Right lobe of liver (tissue), 6 donors: ENCODE results near the gene TOMM5. TPM values are rescaled to one million over a fixed set of nuclear protein-coding genes. Genes with fewer than 3 reads are reported as not detected.

ENCODE experiments used
- ATAC-seq, 4 donors: fragments of 200-7000 bp; cut with Tn5 transposase; one replicate each; pipeline ENCODE4 v1.9.1; 2020; ENCODE audit warnings: mild to moderate bottlenecking in 4 of 4, moderate library complexity in 4 of 4
- DNase-seq, 3 donors: peaks; one replicate each; pipeline ENCODE4 v3.0.0-alpha.2; 2020
- H3K27ac ChIP-seq, 3 donors: fragments of 200-600 bp; one replicate each; pipeline ENCODE4 v1.8.0; 2022
- H3K27me3 ChIP-seq, 2 donors: fragments of 200-600 bp; one replicate each; pipeline ENCODE4 v1.8.0; 2022
- H3K36me3 ChIP-seq, 4 donors: fragments of 200-600 bp; sonication (generic) in 1 of 4; one replicate each; pipeline versions ENCODE4 v1.5.1 to v1.8.0; 2017 to 2022; ENCODE audit warnings: control low read depth in 1 of 4
- H3K4me1 ChIP-seq, 4 donors: fragments of 200-600 bp; sonication (generic) in 1 of 4; one replicate each; pipeline versions ENCODE4 v1.5.1 to v1.8.0; 2017 to 2022; ENCODE audit warnings: control low read depth in 1 of 4
- H3K4me3 ChIP-seq, 3 donors: fragments of 200-600 bp; one replicate each; pipeline ENCODE4 v1.8.0; 2022
- H3K9me3 ChIP-seq, 4 donors: fragments of 200-600 bp; sonication (generic) in 1 of 4; one replicate each; pipeline versions ENCODE4 v1.5.1 to v1.8.0; 2017 to 2022; ENCODE audit warnings: control low read depth in 1 of 4
- POLR2A ChIP-seq: fragments of 450-650 bp; IDR thresholded peaks from one replicate; pipeline ENCODE4 v1.6.1; 2017; ENCODE audit warnings: antibody characterized with exemption, mild to moderate bottlenecking
- WGBS: methylation state at CpG from one replicate; pipeline ENCODE4 v1.1.6; 2018; ENCODE audit warnings: low coverage, low lambda C conversion rate; ENCODE audit not compliant: insufficient coverage; ENCODE audit errors: missing lambda C conversion rate; 5-methylcytosine and 5-hydroxymethylcytosine counted together
- intact Hi-C, 2 donors: fragments of 100-400 bp; cut with DNase I; formaldehyde crosslinking; loops; one replicate each; pipeline versions ENCODE4 v1.11.2 to v1.14.1; 2022
- total RNA-seq, 6 experiments: library from RNA; depleted of rRNA in 2 of 6; stranded (reverse); fragments of >200 nt in 2 of 6; fragmentation: NEBNext Ultra II Directional in 3 of 6; extraction: Animal tissue kit (Norgen Biotek cat#: 25700) in 3 of 6; gene quantifications; one replicate each; pipeline versions ENCODE4 v1.1.0 to v1.2.4, GENCODE V29; 2016 to 2023
- TF ChIP-seq, protein P1 (sequence below), 4 donors: fragments of 200-600 bp in 3 of 4; fragments of 450-650 bp in 1 of 4; IDR thresholded peaks; one replicate each; pipeline versions ENCODE4 v1.5.1 to v1.8.0; 2016 to 2022; ENCODE audit warnings: antibody characterized with exemption in 4 of 4, mild to moderate bottlenecking in 2 of 4
- donor health status: DM: no; HTN: yes; CAD: no.
- donor health status: DM: no; HTN: no; CAD: no.
- donor health status: DM: no; HTN: no; CAD: no.
- donor health status: DM: no; HTN: yes; CAD: no.
- donor health status: DM: no; HTN: yes; CAD: no.

The TOMM5 gene
- total RNA-seq, 6 experiments from 2014 or later: 30.9 to 58.9 (median 32.9) TPM

DNA sequence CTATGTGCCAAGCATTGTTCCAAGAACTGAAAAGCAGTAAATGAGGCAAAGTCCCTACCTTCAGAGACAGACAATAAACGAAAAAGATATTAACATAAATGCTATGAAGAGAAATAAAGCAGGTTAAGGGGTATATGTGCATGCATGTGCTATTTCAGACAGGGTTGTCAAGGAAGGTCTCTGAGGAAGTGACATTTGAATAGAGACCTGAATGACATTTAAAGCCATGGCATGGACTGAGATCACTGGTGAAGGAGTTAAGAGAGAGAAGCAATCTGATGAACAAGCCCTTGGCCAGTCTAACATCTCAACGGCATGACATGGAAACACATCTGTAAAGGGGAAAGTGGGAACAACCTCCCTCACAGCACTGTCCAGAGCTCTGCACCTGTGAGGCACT, 30.7 kb downstream of the TOMM5 start:
- no peak for DNase-seq
- ATAC-seq: no peak
- H3K4me3 ChIP-seq: no peak overlapping the region
- no peaks in the 10 kb centered on the region for H3K36me3 ChIP-seq
- no peaks in the 10 kb centered on the region for H3K4me1 ChIP-seq
- H3K27ac ChIP-seq: no peak overlapping the region
- WGBS: 67% methylated on average over 2 of the region's 2 CpGs
- no peak for TF ChIP-seq POLR2A
- TF ChIP-seq, protein P1, sequence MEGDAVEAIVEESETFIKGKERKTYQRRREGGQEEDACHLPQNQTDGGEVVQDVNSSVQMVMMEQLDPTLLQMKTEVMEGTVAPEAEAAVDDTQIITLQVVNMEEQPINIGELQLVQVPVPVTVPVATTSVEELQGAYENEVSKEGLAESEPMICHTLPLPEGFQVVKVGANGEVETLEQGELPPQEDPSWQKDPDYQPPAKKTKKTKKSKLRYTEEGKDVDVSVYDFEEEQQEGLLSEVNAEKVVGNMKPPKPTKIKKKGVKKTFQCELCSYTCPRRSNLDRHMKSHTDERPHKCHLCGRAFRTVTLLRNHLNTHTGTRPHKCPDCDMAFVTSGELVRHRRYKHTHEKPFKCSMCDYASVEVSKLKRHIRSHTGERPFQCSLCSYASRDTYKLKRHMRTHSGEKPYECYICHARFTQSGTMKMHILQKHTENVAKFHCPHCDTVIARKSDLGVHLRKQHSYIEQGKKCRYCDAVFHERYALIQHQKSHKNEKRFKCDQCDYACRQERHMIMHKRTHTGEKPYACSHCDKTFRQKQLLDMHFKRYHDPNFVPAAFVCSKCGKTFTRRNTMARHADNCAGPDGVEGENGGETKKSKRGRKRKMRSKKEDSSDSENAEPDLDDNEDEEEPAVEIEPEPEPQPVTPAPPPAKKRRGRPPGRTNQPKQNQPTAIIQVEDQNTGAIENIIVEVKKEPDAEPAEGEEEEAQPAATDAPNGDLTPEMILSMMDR (IDR thresholded peaks at IDR 0.05): no peak
- H3K27me3 ChIP-seq: no peaks in the 10 kb centered on the region
- H3K9me3 ChIP-seq: no peaks in the 10 kb centered on the region
- intact Hi-C loops: no loop called here

DNA sequence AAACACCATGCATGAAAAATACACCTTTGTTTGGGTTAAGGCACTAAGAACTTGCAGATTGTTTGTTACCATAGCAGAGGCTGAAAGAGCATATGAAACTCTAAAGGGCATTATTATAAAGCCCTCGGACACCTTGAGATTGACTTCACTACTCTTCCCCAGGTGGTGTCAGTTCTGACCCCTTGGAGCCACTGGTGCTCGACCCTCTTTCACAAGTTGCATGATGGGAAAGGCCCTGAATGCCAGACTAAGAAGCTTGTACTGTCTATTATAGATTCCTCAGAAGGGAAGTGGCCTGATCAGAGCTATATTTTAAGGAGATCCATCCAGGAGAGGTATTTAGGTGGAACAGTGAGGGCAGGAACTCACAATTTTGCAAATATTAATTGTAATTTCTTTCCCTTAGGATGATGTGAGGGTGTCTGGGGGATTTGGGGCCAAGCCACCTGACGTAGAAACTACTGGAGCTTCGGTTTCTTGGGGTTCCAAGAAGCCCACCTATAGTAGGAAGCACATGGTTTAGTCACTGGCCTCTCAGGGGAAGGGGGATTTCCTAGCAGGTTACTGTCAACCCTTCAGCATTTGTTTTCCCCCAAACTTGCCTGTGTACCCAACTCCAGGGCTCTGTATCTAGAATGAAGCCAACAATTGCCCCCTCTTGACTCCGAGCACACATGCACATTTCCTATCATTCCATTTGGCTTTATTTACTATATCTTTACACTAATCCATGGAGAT, 32.4 kb downstream of the TOMM5 start:
- intact Hi-C loops: no loop called here
- H3K27me3 ChIP-seq: no peaks in the 10 kb centered on the region
- no peaks in the 10 kb centered on the region for H3K4me1 ChIP-seq
- ATAC-seq: no peak
- 89% methylated on average over 3 of the region's 5 CpGs for WGBS
- no peak for TF ChIP-seq POLR2A
- TF ChIP-seq, protein P1 (IDR thresholded peaks at IDR 0.05): no peak
- no peaks in the 10 kb centered on the region for H3K36me3 ChIP-seq
- no peaks in the 10 kb centered on the region for H3K9me3 ChIP-seq
- H3K4me3 ChIP-seq: no peak overlapping the region
- H3K27ac ChIP-seq: no peak overlapping the region
- no peak for DNase-seq

DNA sequence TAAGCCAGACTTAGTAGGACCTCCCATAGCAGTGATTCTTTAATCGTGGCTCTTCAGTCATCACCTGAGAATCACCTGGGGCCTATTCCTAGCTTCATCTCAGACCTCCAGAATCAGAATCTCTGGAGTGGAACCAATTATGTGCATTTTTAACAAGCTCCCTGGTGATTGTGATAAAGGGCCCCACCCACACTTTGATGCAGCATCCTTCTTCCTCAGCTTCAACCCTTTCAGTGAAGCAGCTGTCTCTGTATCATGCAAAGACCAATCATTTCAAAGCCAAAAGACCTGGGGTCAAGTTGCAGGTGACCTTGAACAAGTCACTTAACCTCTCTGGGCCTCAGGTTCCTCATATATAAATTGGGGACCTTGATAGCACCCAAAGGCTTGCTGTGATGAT, 33.3 kb downstream of the TOMM5 start:
- intact Hi-C loops: no loop called here
- 100% methylated on average over 1 of the region's 1 CpG for WGBS
- Histone ChIP-seq H3K27ac (no peak overlapping the region), H3K36me3 (no peaks in the 10 kb centered on the region), H3K9me3 (no peaks in the 10 kb centered on the region), H3K4me3 (no peak overlapping the region), H3K27me3 (no peaks in the 10 kb centered on the region), H3K4me1 (no peaks in the 10 kb centered on the region)
- DNase-seq (no peak), ATAC-seq (no peak)
- TF ChIP-seq, protein P1 (IDR thresholded peaks at IDR 0.05): no peak
- no peak for TF ChIP-seq POLR2A

DNA sequence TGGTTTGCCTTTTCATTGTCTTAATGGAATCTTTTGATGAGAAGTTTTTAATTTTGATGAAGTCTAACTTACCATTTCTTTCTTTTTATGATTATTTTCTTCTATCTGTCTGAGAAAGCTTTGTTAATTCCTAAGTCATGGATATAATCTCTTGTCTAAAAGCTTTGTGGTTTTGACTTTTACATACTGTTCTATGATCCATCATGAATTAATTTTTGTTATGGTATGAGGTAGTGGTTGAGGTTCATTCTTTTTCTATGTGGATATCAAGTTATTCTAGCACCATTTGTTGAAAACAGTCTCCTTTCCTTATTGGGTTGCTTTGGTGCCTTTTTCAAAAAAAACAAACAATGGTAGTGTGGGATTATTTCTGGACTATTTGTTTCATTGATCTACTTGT, 36.6 kb downstream of the TOMM5 start:
- TF ChIP-seq, protein P1 (IDR thresholded peaks at IDR 0.05): no peak
- no peak for TF ChIP-seq POLR2A
- H3K27ac ChIP-seq: no peak overlapping the region
- DNase-seq (no peak), ATAC-seq (no peak)
- H3K27me3 ChIP-seq: no peaks in the 10 kb centered on the region
- no peaks in the 10 kb centered on the region for H3K4me1 ChIP-seq
- H3K4me3 ChIP-seq: no peak overlapping the region
- H3K9me3 ChIP-seq: no peaks in the 10 kb centered on the region
- intact Hi-C loops: no loop called here
- no peaks in the 10 kb centered on the region for H3K36me3 ChIP-seq

DNA sequence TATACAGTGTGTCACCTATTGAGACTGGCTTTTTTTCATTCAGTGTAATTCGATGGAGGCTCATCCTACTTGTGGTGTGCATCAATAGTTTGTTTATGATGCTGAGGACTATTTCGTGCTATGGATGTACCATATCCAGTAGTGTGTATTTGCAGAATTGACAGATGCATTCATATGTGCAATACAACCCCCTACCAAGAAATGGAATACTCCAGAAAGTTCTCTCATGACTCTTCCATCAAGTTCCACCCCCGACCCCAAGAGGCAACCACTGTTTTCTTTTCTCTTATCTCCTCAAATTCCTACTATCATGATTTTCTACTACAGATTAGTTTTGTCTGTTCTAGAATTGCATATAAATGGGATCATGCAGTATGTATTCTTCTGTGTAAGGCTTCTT, 38.1 kb downstream of the TOMM5 start:
- H3K4me1 ChIP-seq: no peaks in the 10 kb centered on the region
- H3K4me3 ChIP-seq: no peak overlapping the region
- intact Hi-C loops: no loop called here
- H3K9me3 ChIP-seq: no peaks in the 10 kb centered on the region
- 92% methylated on average over 2 of the region's 3 CpGs for WGBS
- no peak overlapping the region for H3K27ac ChIP-seq
- no peaks in the 10 kb centered on the region for H3K27me3 ChIP-seq
- DNase-seq (no peak), ATAC-seq (no peak)
- TF ChIP-seq, protein P1 (IDR thresholded peaks at IDR 0.05): no peak
- H3K36me3 ChIP-seq: no peaks in the 10 kb centered on the region
